Panc1 (cell line): ENCODE data around the gene UNC50. TPM values are rescaled to one million over a fixed set of nuclear protein-coding genes. Genes with fewer than 3 reads are reported as not detected.

Experiments used
- ATAC-seq: fragments of 200-7000 bp; cut with Tn5 transposase; 2 replicates; pipeline ENCODE4 v1.9.1; 2020; ENCODE audit warnings: mild to moderate bottlenecking, moderate library complexity
- BruUV-seq: library from RNA; stranded (reverse); fragments of 400-500 nt; replicated peaks from 2 replicates; lab custom pipeline; 2021; lab: Mats Ljungman, UMichigan
- CTCF ChIA-PET: fragments of 300-600 bp; sonication (Branson Sonifier 250); formaldehyde crosslinking; loops from one replicate; lab custom pipeline; 2022; ENCODE audit warnings: antibody characterized with exemption; lab: Charles Lee
- POLR2A ChIA-PET: fragments of 300-600 bp; sonication (Branson Sonifier 250); formaldehyde crosslinking; loops from one replicate; lab custom pipeline; 2022; ENCODE audit warnings: antibody characterized with exemption; lab: Charles Lee
- DNase-seq: peaks from one replicate; pipeline ENCODE4 v3.0.0-alpha.2; 2010; ENCODE audit warnings: low read depth, low spot score
- H3K27ac ChIP-seq: 2 replicates; pipeline ENCODE4 v1.5.1; 2011; ENCODE audit warnings: mild to moderate bottlenecking, low read length, inconsistent platforms
- H3K27me3 ChIP-seq: fragments of 200-500 bp; sonication (Bioruptor generic); 2 replicates; pipeline ENCODE4 v1.6.0; 2014; ENCODE audit warnings: low read length, inconsistent platforms; ENCODE audit not compliant: control insufficient read depth, insufficient read depth
- H3K36me3 ChIP-seq: fragments of 200-500 bp; sonication (Bioruptor generic); 2 replicates; pipeline ENCODE4 v1.5.1; 2014; ENCODE audit warnings: inconsistent platforms, mild to moderate bottlenecking, low read length, moderate library complexity; ENCODE audit not compliant: control insufficient read depth, insufficient read depth
- H3K4me1 ChIP-seq: 2 replicates; pipeline ENCODE4 v1.5.1; 2011; ENCODE audit warnings: inconsistent platforms, mild to moderate bottlenecking, low read length, moderate library complexity; ENCODE audit not compliant: control insufficient read depth, insufficient read depth
- H3K4me3 ChIP-seq, 2 experiments: 2 replicates each; pipeline ENCODE4 v1.5.1; 2011 to 2012; ENCODE audit warnings: low read depth in 2 of 2, low read length in 2 of 2, mild to moderate bottlenecking in 2 of 2, inconsistent platforms in 1 of 2, moderate library complexity in 1 of 2
- H3K9me3 ChIP-seq: fragments of 200-500 bp; sonication (Bioruptor generic); 2 replicates; pipeline ENCODE4 v1.5.1; 2014; ENCODE audit warnings: low read depth, mild to moderate bottlenecking, inconsistent platforms, low read length, moderate library complexity; ENCODE audit not compliant: control insufficient read depth, insufficient read depth
- CTCF ChIP-seq: fragments of 450-650 bp; IDR thresholded peaks from 2 replicates; pipeline ENCODE4 v1.5.1; 2017; ENCODE audit warnings: mild to moderate bottlenecking
- POLR2AphosphoS5 ChIP-seq: IDR thresholded peaks from 2 replicates; pipeline ENCODE4 v1.6.1; 2012; ENCODE audit warnings: mild to moderate bottlenecking, low read depth, low read length, moderate library complexity
- SIN3A ChIP-seq: IDR thresholded peaks from 2 replicates; pipeline ENCODE4 v1.6.1; 2012; ENCODE audit warnings: low read depth, mild to moderate bottlenecking, low read length, moderate library complexity, borderline replicate concordance; ENCODE audit not compliant: insufficient read depth
- TCF7L2 ChIP-seq: IDR thresholded peaks from 2 replicates; pipeline ENCODE4 v1.6.1; 2011; ENCODE audit warnings: mild to moderate bottlenecking, low read depth, low read length, inconsistent platforms
- in situ Hi-C: cut with HindIII; loops from 2 replicates; pipeline ENCODE4 v1.10.0; 2016; ENCODE audit warnings: low sequenced_read_pairs, low pct_unique_long_range_greater_than_20kb
- intact Hi-C: fragments of 100-400 bp; cut with micrococcal nuclease; formaldehyde crosslinking; loops from one replicate; pipeline ENCODE4 v1.10.0; 2022; ENCODE audit not compliant: unreplicated experiment
- total RNA-seq: library from RNA; stranded (reverse); gene quantifications from one replicate; pipeline ENCODE4 v1.2.1, GENCODE V29; 2021; ENCODE audit not compliant: unreplicated experiment
- TF ChIP-seq, protein P1 (sequence below), 2 experiments: IDR thresholded peaks; 2 replicates each; pipeline ENCODE4 v1.6.1; 2011 to 2012; ENCODE audit warnings: low read depth in 2 of 2, control low read depth in 1 of 2, low read length in 1 of 2, mild to moderate bottlenecking in 1 of 2, moderate library complexity in 1 of 2; ENCODE audit not compliant: insufficient read depth in 1 of 2

The UNC50 gene
- total RNA-seq, 1 experiment from 2014 or later: 43.6 TPM

DNA sequence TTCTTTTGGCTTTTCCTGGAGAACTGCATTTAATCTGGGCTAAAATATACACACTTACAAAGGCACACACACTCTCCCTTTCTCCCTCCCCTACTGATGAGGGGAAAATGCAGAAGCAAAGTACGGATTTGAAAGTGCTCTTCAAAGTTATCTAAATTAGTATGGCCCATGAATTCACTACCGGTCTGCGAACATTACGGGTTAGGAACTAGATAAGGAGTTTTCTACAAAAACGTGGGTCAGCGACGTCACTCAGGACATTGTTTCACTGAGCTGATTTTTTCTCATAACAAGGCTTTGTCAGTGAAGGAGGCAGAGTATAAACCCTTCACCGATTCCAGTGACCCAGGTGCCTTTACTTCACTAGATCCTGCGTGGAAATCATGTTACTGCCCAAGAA lies 47.4 kb upstream of the UNC50 start:
- no peak for ATAC-seq
- Histone ChIP-seq H3K4me3 (no peak overlapping the region), H3K27ac (no peak overlapping the region), H3K27me3 (no peaks in the 10 kb centered on the region), H3K9me3 (no peaks in the 10 kb centered on the region), H3K4me1 (no peaks in the 10 kb centered on the region), H3K36me3 (no peaks in the 10 kb centered on the region)
- ChIA-PET POLR2A (no interaction called here), CTCF (no interaction called here)
- in situ Hi-C loops: no loop called here
- intact Hi-C loops: no loop called here
- BruUV-seq: no TSS peak
- TF ChIP-seq SIN3A: no peak
- no peak for DNase-seq

DNA sequence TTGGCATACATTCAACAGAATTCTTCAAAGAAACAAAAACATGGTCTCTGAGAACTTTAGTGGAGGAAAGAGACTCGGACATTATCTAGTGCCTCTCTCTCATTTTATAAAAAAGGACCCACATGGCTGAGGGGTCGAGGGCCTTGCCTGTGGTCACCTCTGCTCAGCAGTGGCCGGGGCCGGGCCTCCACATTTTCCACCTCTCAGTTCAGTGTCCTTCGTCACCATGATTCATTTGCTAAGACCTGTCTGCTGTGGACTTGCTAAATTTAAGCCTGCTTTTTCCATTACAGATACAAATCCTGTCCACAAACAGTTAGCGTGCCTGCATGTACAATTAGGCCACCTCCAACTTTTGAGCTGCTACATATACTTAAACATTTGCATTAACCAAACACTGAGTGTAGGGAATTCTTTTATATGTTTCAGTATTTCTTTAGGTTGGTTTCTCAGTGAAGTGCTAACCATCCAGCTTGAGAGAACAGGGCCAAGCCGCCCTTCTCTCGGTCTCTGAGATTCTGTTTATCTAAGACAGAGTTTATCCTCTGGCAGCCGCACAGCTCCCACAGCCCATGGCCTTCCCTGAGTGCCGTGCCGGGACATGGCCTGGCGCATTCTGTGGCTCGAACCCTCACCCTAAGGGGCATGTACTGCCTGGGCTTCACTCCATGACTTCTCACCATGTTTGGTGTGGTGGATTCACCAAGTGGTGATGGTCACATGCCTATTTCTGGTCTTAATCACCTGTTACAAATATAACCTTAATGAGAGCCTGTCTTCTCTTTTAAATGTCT lies 46.3 kb upstream of the UNC50 start:
- no peak for DNase-seq
- no peak overlapping the region for H3K27ac ChIP-seq
- no peaks in the 10 kb centered on the region for H3K27me3 ChIP-seq
- no peak overlapping the region for H3K4me3 ChIP-seq
- intact Hi-C loops: no loop called here
- no peaks in the 10 kb centered on the region for H3K4me1 ChIP-seq
- in situ Hi-C loops: no loop called here
- TF ChIP-seq POLR2AphosphoS5 (no peak), TCF7L2 (no peak), SIN3A (no peak), CTCF (no peak)
- TF ChIP-seq, protein P1, sequence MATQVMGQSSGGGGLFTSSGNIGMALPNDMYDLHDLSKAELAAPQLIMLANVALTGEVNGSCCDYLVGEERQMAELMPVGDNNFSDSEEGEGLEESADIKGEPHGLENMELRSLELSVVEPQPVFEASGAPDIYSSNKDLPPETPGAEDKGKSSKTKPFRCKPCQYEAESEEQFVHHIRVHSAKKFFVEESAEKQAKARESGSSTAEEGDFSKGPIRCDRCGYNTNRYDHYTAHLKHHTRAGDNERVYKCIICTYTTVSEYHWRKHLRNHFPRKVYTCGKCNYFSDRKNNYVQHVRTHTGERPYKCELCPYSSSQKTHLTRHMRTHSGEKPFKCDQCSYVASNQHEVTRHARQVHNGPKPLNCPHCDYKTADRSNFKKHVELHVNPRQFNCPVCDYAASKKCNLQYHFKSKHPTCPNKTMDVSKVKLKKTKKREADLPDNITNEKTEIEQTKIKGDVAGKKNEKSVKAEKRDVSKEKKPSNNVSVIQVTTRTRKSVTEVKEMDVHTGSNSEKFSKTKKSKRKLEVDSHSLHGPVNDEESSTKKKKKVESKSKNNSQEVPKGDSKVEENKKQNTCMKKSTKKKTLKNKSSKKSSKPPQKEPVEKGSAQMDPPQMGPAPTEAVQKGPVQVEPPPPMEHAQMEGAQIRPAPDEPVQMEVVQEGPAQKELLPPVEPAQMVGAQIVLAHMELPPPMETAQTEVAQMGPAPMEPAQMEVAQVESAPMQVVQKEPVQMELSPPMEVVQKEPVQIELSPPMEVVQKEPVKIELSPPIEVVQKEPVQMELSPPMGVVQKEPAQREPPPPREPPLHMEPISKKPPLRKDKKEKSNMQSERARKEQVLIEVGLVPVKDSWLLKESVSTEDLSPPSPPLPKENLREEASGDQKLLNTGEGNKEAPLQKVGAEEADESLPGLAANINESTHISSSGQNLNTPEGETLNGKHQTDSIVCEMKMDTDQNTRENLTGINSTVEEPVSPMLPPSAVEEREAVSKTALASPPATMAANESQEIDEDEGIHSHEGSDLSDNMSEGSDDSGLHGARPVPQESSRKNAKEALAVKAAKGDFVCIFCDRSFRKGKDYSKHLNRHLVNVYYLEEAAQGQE (IDR thresholded peaks at IDR 0.05; ENCODE audit: insufficient read depth in 1 of 2, low read depth in 2 of 2, low read length in 1 of 2): no peak
- ATAC-seq: no peak
- no TSS peak for BruUV-seq
- no peaks in the 10 kb centered on the region for H3K9me3 ChIP-seq
- H3K36me3 ChIP-seq: no peaks in the 10 kb centered on the region
- CTCF ChIA-PET: no interaction called here
- POLR2A ChIA-PET: no interaction called here

DNA sequence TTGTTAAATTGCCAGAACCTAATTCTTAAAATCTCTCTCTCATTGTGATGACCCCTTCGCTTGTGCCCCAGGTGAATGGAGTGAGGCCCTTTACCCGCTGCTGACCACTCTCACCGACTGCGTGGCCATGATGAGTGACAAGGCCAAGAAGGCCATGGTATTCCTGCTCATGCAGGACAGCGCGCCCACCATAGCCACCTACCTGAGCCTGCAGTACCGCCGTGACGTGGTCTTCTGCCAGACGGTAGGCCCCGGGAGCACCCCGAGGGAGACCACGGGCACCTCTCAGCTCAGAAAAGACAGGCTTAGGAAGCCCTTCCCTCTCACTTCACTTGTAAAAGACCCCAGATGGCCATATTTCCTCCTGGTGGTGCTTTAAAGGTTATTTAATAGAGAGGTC lies 45.0 kb upstream of the UNC50 start:
- POLR2A ChIA-PET: no interaction called here

More for the DNA sequence above, 45.0 kb upstream of the UNC50 start:
- no peak for ATAC-seq
- no peak overlapping the region for H3K27ac ChIP-seq
- H3K27me3 ChIP-seq: no peaks in the 10 kb centered on the region
- H3K9me3 ChIP-seq: no peaks in the 10 kb centered on the region
- no peak overlapping the region for H3K4me3 ChIP-seq
- intact Hi-C loops (no loop called here), in situ Hi-C loops (no loop called here)
- TF ChIP-seq CTCF: no peak
- TF ChIP-seq POLR2AphosphoS5: no peak
- no peak for TF ChIP-seq SIN3A
- TF ChIP-seq TCF7L2: no peak
- H3K4me1 ChIP-seq: no peaks in the 10 kb centered on the region
- no TSS peak for BruUV-seq
- DNase-seq: no peak
- CTCF ChIA-PET: no interaction called here
- no peaks in the 10 kb centered on the region for H3K36me3 ChIP-seq
